ENCODE data around the gene CTAG1B. TPM values are rescaled to one million over a fixed set of nuclear protein-coding genes. Genes with fewer than 3 reads are reported as not detected.

The CTAG1B gene
- total RNA-seq, 2 donors from 2014 or later = not detected

GRCh38 chrX:154607370-154607769, 11.7 kb downstream of the CTAG1B start:
- Mint-ChIP-seq H3K4me3 (no peak overlapping the region), H3K36me3 (ENCODE audit: low read depth) (no peaks in the 10 kb centered on the region), H3K4me1 (peaks cover 5% of the 10 kb centered on the region), H3K27me3 (no peaks in the 10 kb centered on the region), H3K27ac (no peak overlapping the region)
- no peaks in the 10 kb centered on the region for H3K9me3 ChIP-seq (ENCODE audit: control insufficient read depth, low read length, poor library complexity, severe bottlenecking)
- DNase-seq (no peak), ATAC-seq (no peak)

- DNase-seq = no peak
- H3K4me3 Mint-ChIP-seq = no peak overlapping the region
- H3K9me3 ChIP-seq (ENCODE audit: control insufficient read depth, low read length, poor library complexity, severe bottlenecking) = no peaks in the 10 kb centered on the region
- H3K4me1 Mint-ChIP-seq = peaks cover 5% of the 10 kb centered on the region
- no peaks in the 10 kb centered on the region for H3K36me3 Mint-ChIP-seq (ENCODE audit: low read depth)
- no peaks in the 10 kb centered on the region for H3K27me3 Mint-ChIP-seq
- ATAC-seq = no peak
- H3K27ac Mint-ChIP-seq = no peak overlapping the region
Observed at GRCh38 chrX:154605566-154605965, 13.5 kb downstream of the CTAG1B start.

GRCh38 chrX:154603438-154604430, 15.3 kb downstream of the CTAG1B start:
- no peaks in the 10 kb centered on the region for H3K9me3 ChIP-seq (ENCODE audit: control insufficient read depth, low read length, poor library complexity, severe bottlenecking)
- Mint-ChIP-seq H3K4me3 (no peak overlapping the region), H3K4me1 (peaks cover 5% of the 10 kb centered on the region), H3K27me3 (no peaks in the 10 kb centered on the region), H3K27ac (no peak overlapping the region), H3K36me3 (ENCODE audit: low read depth) (no peaks in the 10 kb centered on the region)
- ATAC-seq (no peak), DNase-seq (no peak)

GRCh38 chrX:154602766-154603437, 16.2 kb downstream of the CTAG1B start:
- no peaks in the 10 kb centered on the region for H3K9me3 ChIP-seq (ENCODE audit: control insufficient read depth, low read length, poor library complexity, severe bottlenecking)
- no peak for ATAC-seq
- no peak overlapping the region for H3K27ac Mint-ChIP-seq
- no peaks in the 10 kb centered on the region for H3K27me3 Mint-ChIP-seq
- peaks cover 5% of the 10 kb centered on the region for H3K4me1 Mint-ChIP-seq
- no peaks in the 10 kb centered on the region for H3K36me3 Mint-ChIP-seq (ENCODE audit: low read depth)
- no peak for DNase-seq
- H3K4me3 Mint-ChIP-seq = no peak overlapping the region

GRCh38 chrX:154602226-154602625, 16.9 kb downstream of the CTAG1B start:
- ATAC-seq = no peak
- H3K27me3 Mint-ChIP-seq = no peaks in the 10 kb centered on the region
- H3K9me3 ChIP-seq (ENCODE audit: control insufficient read depth, low read length, poor library complexity, severe bottlenecking) = no peaks in the 10 kb centered on the region
- peaks cover 5% of the 10 kb centered on the region for H3K4me1 Mint-ChIP-seq
- no peaks in the 10 kb centered on the region for H3K36me3 Mint-ChIP-seq (ENCODE audit: low read depth)
- no peak overlapping the region for H3K4me3 Mint-ChIP-seq
- H3K27ac Mint-ChIP-seq = no peak overlapping the region
- DNase-seq = no peak

- DNase-seq (no peak), ATAC-seq (no peak)
- no peaks in the 10 kb centered on the region for H3K27me3 Mint-ChIP-seq
- no peaks in the 10 kb centered on the region for H3K9me3 ChIP-seq (ENCODE audit: control insufficient read depth, low read length, poor library complexity, severe bottlenecking)
- H3K36me3 Mint-ChIP-seq (ENCODE audit: low read depth) = no peaks in the 10 kb centered on the region
- H3K4me1 Mint-ChIP-seq = no peaks in the 10 kb centered on the region
- no peak overlapping the region for H3K4me3 Mint-ChIP-seq
- no peak overlapping the region for H3K27ac Mint-ChIP-seq
Observed at GRCh38 chrX:154600759-154601374, 18.2 kb downstream of the CTAG1B start.

GRCh38 chrX:154599531-154599930, 19.6 kb downstream of the CTAG1B start:
- no peak for ATAC-seq

GRCh38 chrX:154598656-154599055, 20.4 kb downstream of the CTAG1B start:
- H3K36me3 Mint-ChIP-seq (ENCODE audit: low read depth) = no peaks in the 10 kb centered on the region
- DNase-seq = no peak
- no peaks in the 10 kb centered on the region for H3K27me3 Mint-ChIP-seq
- no peak overlapping the region for H3K27ac Mint-ChIP-seq
- H3K4me1 Mint-ChIP-seq = peaks cover 3% of the 10 kb centered on the region
- no peak overlapping the region for H3K4me3 Mint-ChIP-seq
- ATAC-seq = no peak
- no peaks in the 10 kb centered on the region for H3K9me3 ChIP-seq (ENCODE audit: control insufficient read depth, low read length, poor library complexity, severe bottlenecking)

More at GRCh38 chrX:154599531-154599930, 19.6 kb downstream of the CTAG1B start:
- DNase-seq = no peak
- Mint-ChIP-seq H3K27me3 (no peaks in the 10 kb centered on the region), H3K4me1 (peaks cover 3% of the 10 kb centered on the region), H3K27ac (no peak overlapping the region), H3K36me3 (ENCODE audit: low read depth) (no peaks in the 10 kb centered on the region), H3K4me3 (no peak overlapping the region)
- H3K9me3 ChIP-seq (ENCODE audit: control insufficient read depth, low read length, poor library complexity, severe bottlenecking) = no peaks in the 10 kb centered on the region

- peak overlapping the region; percentile 15 for H3K4me3 Mint-ChIP-seq
- DNase-seq (no peak), ATAC-seq (no peak)
- H3K27ac Mint-ChIP-seq = no peak overlapping the region
- H3K9me3 ChIP-seq (ENCODE audit: control insufficient read depth, low read length, poor library complexity, severe bottlenecking) = no peaks in the 10 kb centered on the region
- H3K4me1 Mint-ChIP-seq = peaks cover 3% of the 10 kb centered on the region
- H3K36me3 Mint-ChIP-seq (ENCODE audit: low read depth) = peaks cover 2% of the 10 kb centered on the region
- no peaks in the 10 kb centered on the region for H3K27me3 Mint-ChIP-seq
Observed at GRCh38 chrX:154597221-154597620, 21.9 kb downstream of the CTAG1B start.

- H3K4me1 Mint-ChIP-seq = peaks cover 3% of the 10 kb centered on the region
- no peaks in the 10 kb centered on the region for H3K27me3 Mint-ChIP-seq
- ATAC-seq (peak; percentile 48), DNase-seq (no peak)
- peaks cover 3% of the 10 kb centered on the region for H3K36me3 Mint-ChIP-seq (ENCODE audit: low read depth)
- H3K27ac Mint-ChIP-seq = no peak overlapping the region
- no peaks in the 10 kb centered on the region for H3K9me3 ChIP-seq (ENCODE audit: control insufficient read depth, low read length, poor library complexity, severe bottlenecking)
- no peak overlapping the region for H3K4me3 Mint-ChIP-seq
Observed at GRCh38 chrX:154596290-154596929, 22.7 kb downstream of the CTAG1B start.

GRCh38 chrX:154595559-154596249, 23.4 kb downstream of the CTAG1B start:
- Mint-ChIP-seq H3K4me1 (peaks cover 3% of the 10 kb centered on the region), H3K36me3 (ENCODE audit: low read depth) (peaks cover 3% of the 10 kb centered on the region), H3K4me3 (no peak overlapping the region), H3K27ac (no peak overlapping the region), H3K27me3 (no peaks in the 10 kb centered on the region)
- no peak for ATAC-seq
- no peaks in the 10 kb centered on the region for H3K9me3 ChIP-seq (ENCODE audit: control insufficient read depth, low read length, poor library complexity, severe bottlenecking)
- no peak for DNase-seq

- Mint-ChIP-seq H3K4me1 (peaks cover 3% of the 10 kb centered on the region), H3K27me3 (no peaks in the 10 kb centered on the region), H3K27ac (no peak overlapping the region), H3K36me3 (ENCODE audit: low read depth) (peaks cover 3% of the 10 kb centered on the region), H3K4me3 (no peak overlapping the region)
- H3K9me3 ChIP-seq (ENCODE audit: control insufficient read depth, low read length, poor library complexity, severe bottlenecking) = no peaks in the 10 kb centered on the region
- ATAC-seq (no peak), DNase-seq (no peak)
Observed at GRCh38 chrX:154594491-154594890, 24.6 kb downstream of the CTAG1B start.
